HepG2 (cell line): Measurements from ENCODE around the gene GNAS.

Experiments used
- EZH2 ChIP-seq: conservative IDR thresholded peaks from 2 replicates; pipeline ENCODE4 v1.6.1; 2012; ENCODE audit warnings: mild to moderate bottlenecking, low read depth, low read length, moderate library complexity
- KDM5A ChIP-seq: fragments of 200-600 bp; sonication (generic); IDR thresholded peaks from 2 replicates; pipeline ENCODE4 v1.7.0; 2018; ENCODE audit warnings: antibody characterized with exemption, mild to moderate bottlenecking, low read length, borderline replicate concordance
- RFX5 ChIP-seq: IDR thresholded peaks from 2 replicates; pipeline ENCODE4 v1.6.1; 2011; ENCODE audit warnings: low read depth, low read length, improper control_type of control experiment
- TF ChIP-seq, protein P1 (sequence below): sonication (generic); formaldehyde crosslinking; conservative IDR thresholded peaks from 2 replicates; pipeline ENCODE4 v1.8.0; 2022; ENCODE audit warnings: mild to moderate bottlenecking, moderate library complexity, missing genetic modification reagents
- TF ChIP-seq, protein P2 (sequence below): sonication (generic); formaldehyde crosslinking; IDR thresholded peaks from 2 replicates; pipeline ENCODE4 v1.5.0; 2020; ENCODE audit warnings: mild to moderate bottlenecking, missing genetic modification reagents, moderate library complexity
- TF ChIP-seq, protein P3 (sequence below): sonication (generic); formaldehyde crosslinking; IDR thresholded peaks from 2 replicates; pipeline ENCODE4 v1.8.1; 2023; ENCODE audit warnings: mild to moderate bottlenecking, missing genetic modification reagents

DNA sequence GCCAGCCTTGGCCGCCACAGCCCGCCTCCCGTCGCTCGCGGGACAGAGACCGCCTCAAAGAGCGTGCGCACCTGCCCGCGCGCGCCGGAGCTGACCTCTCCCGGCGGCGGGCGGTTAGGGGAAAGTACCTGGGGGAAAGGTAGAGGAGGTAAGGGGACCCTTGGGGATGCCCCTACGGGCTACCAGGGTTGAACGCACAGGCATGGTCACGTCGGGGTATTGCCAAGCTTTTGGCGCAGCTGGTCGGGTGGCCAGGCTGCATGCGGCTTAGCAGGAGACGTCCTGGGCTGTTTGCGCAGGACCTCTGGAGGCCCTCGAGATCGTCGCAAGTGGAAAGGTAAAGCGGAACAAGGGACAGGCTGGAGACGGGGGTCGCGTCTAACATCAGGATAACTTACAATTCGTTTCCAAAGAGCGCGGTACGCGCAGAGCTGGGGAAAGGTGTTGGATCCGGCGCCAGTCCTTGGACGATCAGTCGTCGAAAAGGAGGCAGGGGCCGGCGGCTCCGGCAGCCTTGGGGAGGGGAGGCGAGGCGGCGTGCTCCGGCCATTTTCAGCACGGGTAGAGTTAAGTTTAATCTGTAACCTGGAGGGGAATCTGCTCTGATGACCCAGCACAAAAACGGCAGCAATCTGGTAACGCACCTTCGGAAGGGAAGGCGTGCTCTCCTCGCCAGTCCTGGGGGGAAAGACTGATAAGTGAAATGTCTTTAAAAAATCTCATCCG, 10.8 kb upstream of the GNAS start:
- TF ChIP-seq, protein P1, sequence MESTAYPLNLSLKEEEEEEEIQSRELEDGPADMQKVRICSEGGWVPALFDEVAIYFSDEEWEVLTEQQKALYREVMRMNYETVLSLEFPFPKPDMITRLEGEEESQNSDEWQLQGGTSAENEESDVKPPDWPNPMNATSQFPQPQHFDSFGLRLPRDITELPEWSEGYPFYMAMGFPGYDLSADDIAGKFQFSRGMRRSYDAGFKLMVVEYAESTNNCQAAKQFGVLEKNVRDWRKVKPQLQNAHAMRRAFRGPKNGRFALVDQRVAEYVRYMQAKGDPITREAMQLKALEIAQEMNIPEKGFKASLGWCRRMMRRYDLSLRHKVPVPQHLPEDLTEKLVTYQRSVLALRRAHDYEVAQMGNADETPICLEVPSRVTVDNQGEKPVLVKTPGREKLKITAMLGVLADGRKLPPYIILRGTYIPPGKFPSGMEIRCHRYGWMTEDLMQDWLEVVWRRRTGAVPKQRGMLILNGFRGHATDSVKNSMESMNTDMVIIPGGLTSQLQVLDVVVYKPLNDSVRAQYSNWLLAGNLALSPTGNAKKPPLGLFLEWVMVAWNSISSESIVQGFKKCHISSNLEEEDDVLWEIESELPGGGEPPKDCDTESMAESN, result no peak
- TF ChIP-seq, protein P2, sequence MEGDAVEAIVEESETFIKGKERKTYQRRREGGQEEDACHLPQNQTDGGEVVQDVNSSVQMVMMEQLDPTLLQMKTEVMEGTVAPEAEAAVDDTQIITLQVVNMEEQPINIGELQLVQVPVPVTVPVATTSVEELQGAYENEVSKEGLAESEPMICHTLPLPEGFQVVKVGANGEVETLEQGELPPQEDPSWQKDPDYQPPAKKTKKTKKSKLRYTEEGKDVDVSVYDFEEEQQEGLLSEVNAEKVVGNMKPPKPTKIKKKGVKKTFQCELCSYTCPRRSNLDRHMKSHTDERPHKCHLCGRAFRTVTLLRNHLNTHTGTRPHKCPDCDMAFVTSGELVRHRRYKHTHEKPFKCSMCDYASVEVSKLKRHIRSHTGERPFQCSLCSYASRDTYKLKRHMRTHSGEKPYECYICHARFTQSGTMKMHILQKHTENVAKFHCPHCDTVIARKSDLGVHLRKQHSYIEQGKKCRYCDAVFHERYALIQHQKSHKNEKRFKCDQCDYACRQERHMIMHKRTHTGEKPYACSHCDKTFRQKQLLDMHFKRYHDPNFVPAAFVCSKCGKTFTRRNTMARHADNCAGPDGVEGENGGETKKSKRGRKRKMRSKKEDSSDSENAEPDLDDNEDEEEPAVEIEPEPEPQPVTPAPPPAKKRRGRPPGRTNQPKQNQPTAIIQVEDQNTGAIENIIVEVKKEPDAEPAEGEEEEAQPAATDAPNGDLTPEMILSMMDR, result no peak
- no peak for TF ChIP-seq EZH2
- no peak for TF ChIP-seq RFX5
- TF ChIP-seq, protein P3, sequence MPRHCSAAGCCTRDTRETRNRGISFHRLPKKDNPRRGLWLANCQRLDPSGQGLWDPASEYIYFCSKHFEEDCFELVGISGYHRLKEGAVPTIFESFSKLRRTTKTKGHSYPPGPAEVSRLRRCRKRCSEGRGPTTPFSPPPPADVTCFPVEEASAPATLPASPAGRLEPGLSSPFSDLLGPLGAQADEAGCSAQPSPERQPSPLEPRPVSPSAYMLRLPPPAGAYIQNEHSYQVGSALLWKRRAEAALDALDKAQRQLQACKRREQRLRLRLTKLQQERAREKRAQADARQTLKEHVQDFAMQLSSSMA (CRISPR knock-in tag), result no peak
- no peak for TF ChIP-seq KDM5A
